ENCODE data around the gene DLG2. TPM values are rescaled to one million over a fixed set of nuclear protein-coding genes. Genes with fewer than 3 reads are reported as not detected.

Gene DLG2
- total RNA-seq, 4 donors from 2014 or later = 7.3 to 14.1 (median 11.1) TPM

DNA sequence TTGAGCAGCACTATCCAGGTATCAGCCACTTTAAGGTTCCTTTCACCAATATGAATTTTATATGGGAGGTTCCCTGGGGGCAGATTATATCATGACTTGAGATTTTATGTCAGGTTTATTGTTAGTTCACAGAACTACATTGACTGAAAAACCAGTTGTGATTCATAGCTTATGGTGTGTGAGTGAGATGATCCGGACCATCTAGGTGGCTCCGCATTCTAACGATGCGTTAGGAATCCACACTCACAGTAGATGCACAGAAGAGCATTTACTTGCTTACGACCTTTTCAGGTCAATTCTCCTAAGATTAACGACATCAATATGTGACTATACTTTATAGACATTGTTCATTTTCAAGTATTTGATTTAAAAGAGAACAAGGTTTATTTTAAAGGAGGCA, 1356.7 kb downstream of the DLG2 start:
- intact Hi-C loops (cut with DNase I) = no loop called here
- Histone ChIP-seq H3K4me3 (no peak overlapping the region), H3K27ac (replicated peaks in 1 of 4) (no peak overlapping the region), H3K4me1 (no peaks in the 10 kb centered on the region), H3K36me3 (no peaks in the 10 kb centered on the region), H3K27me3 (no peaks in the 10 kb centered on the region), H3K9me3 (no peaks in the 10 kb centered on the region)
- no peak for DNase-seq (ENCODE audit: extremely low spot score)
- TF ChIP-seq POLR2A (IDR thresholded peaks at IDR 0.05; ENCODE audit: low read depth) (no peak), EP300 (IDR thresholded peaks at IDR 0.05) (no peak), POLR2AphosphoS5 (IDR thresholded peaks at IDR 0.05) (no peak)
- TF ChIP-seq, protein P1, sequence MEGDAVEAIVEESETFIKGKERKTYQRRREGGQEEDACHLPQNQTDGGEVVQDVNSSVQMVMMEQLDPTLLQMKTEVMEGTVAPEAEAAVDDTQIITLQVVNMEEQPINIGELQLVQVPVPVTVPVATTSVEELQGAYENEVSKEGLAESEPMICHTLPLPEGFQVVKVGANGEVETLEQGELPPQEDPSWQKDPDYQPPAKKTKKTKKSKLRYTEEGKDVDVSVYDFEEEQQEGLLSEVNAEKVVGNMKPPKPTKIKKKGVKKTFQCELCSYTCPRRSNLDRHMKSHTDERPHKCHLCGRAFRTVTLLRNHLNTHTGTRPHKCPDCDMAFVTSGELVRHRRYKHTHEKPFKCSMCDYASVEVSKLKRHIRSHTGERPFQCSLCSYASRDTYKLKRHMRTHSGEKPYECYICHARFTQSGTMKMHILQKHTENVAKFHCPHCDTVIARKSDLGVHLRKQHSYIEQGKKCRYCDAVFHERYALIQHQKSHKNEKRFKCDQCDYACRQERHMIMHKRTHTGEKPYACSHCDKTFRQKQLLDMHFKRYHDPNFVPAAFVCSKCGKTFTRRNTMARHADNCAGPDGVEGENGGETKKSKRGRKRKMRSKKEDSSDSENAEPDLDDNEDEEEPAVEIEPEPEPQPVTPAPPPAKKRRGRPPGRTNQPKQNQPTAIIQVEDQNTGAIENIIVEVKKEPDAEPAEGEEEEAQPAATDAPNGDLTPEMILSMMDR (IDR thresholded peaks at IDR 0.05) = no peak
- WGBS = 91% methylated on average over 6 of the region's 6 CpGs

- no peaks in the 10 kb centered on the region for H3K27me3 ChIP-seq
- no peak overlapping the region for H3K4me3 ChIP-seq
- no peak for TF ChIP-seq POLR2AphosphoS5 (IDR thresholded peaks at IDR 0.05)
- no peak for TF ChIP-seq EP300 (IDR thresholded peaks at IDR 0.05)
- TF ChIP-seq POLR2A (IDR thresholded peaks at IDR 0.05; ENCODE audit: low read depth) = no peak
- TF ChIP-seq, protein P1 (IDR thresholded peaks at IDR 0.05) = no peak
- H3K36me3 ChIP-seq = no peaks in the 10 kb centered on the region
- no peak for DNase-seq (ENCODE audit: extremely low spot score)
- WGBS = 72% methylated on average over 1 of the region's 1 CpG
- intact Hi-C loops (cut with DNase I) = no loop called here
- no peak overlapping the region for H3K27ac ChIP-seq (replicated peaks in 1 of 4)
- H3K4me1 ChIP-seq = no peaks in the 10 kb centered on the region
- H3K9me3 ChIP-seq = no peaks in the 10 kb centered on the region
Measured at GRCh38 chr11:84264066-84264465, 1363.1 kb downstream of the DLG2 start.

- H3K9me3 ChIP-seq = no peaks in the 10 kb centered on the region
- TF ChIP-seq, protein P1 (IDR thresholded peaks at IDR 0.05) = no peak
- TF ChIP-seq EP300 (IDR thresholded peaks at IDR 0.05) (no peak), POLR2AphosphoS5 (IDR thresholded peaks at IDR 0.05) (no peak), POLR2A (IDR thresholded peaks at IDR 0.05; ENCODE audit: low read depth) (no peak)
- no peak overlapping the region for H3K27ac ChIP-seq (replicated peaks in 1 of 4)
- DNase-seq (ENCODE audit: extremely low spot score) = no peak
- H3K4me3 ChIP-seq = no peak overlapping the region
- intact Hi-C loops (cut with DNase I) = no loop called here
- no peaks in the 10 kb centered on the region for H3K27me3 ChIP-seq
- H3K36me3 ChIP-seq = no peaks in the 10 kb centered on the region
- H3K4me1 ChIP-seq = no peaks in the 10 kb centered on the region
Measured at GRCh38 chr11:84261707-84262106, 1365.4 kb downstream of the DLG2 start.

GRCh38 chr11:84260862-84261261, 1366.3 kb downstream of the DLG2 start:
- Histone ChIP-seq H3K36me3 (no peaks in the 10 kb centered on the region), H3K27me3 (no peaks in the 10 kb centered on the region), H3K9me3 (no peaks in the 10 kb centered on the region), H3K4me3 (no peak overlapping the region), H3K27ac (replicated peaks in 1 of 4) (no peak overlapping the region), H3K4me1 (no peaks in the 10 kb centered on the region)
- 63% methylated on average over 1 of the region's 1 CpG for WGBS
- TF ChIP-seq POLR2A (IDR thresholded peaks at IDR 0.05; ENCODE audit: low read depth) = no peak
- no peak for TF ChIP-seq EP300 (IDR thresholded peaks at IDR 0.05)
- TF ChIP-seq, protein P1 (IDR thresholded peaks at IDR 0.05) = no peak
- TF ChIP-seq POLR2AphosphoS5 (IDR thresholded peaks at IDR 0.05) = no peak
- intact Hi-C loops (cut with DNase I) = no loop called here
- DNase-seq (ENCODE audit: extremely low spot score) = no peak

DNA sequence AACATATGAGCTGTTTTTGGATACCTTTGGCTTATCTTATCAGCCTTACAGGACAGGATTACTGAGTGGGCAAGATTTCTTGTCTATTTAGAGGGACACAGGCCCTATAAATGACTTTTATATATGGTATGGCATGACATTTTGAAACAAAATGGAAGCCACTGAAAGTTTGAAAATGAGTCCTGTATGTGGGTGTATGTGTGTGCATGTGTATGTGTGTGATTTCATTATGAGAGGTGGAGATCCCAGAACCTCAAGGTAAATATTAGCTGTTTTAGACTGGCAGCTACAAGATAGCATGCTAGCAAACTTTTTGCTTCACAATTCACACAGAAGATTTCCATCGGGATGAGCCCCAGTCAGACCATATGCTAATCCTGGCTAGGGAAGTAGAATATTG, 1370.5 kb downstream of the DLG2 start:
- TF ChIP-seq, protein P1 (IDR thresholded peaks at IDR 0.05) = no peak
- TF ChIP-seq EP300 (IDR thresholded peaks at IDR 0.05) (no peak), POLR2AphosphoS5 (IDR thresholded peaks at IDR 0.05) (no peak), POLR2A (IDR thresholded peaks at IDR 0.05; ENCODE audit: low read depth) (no peak)

More for the DNA sequence above, 1370.5 kb downstream of the DLG2 start:
- no peaks in the 10 kb centered on the region for H3K36me3 ChIP-seq
- H3K27me3 ChIP-seq = no peaks in the 10 kb centered on the region
- no peaks in the 10 kb centered on the region for H3K4me1 ChIP-seq
- no peak overlapping the region for H3K4me3 ChIP-seq
- H3K9me3 ChIP-seq = no peaks in the 10 kb centered on the region
- 86% methylated on average over 1 of the region's 1 CpG for WGBS
- DNase-seq (ENCODE audit: extremely low spot score) = no peak
- H3K27ac ChIP-seq (replicated peaks in 1 of 4) = no peak overlapping the region
- intact Hi-C loops (cut with DNase I) = no loop called here
